GM12864 (cell line): ENCODE results near the gene TACR2.

Experiments used
- DNase-seq: peaks from one replicate; pipeline ENCODE4 v3.0.0-alpha.2; 2011; ENCODE audit warnings: low read depth
- H3K4me3 ChIP-seq: 2 replicates; pipeline ENCODE4 v1.5.1; 2011; ENCODE audit warnings: mild to moderate bottlenecking, low read depth, low read length, control low read depth
- CTCF ChIP-seq: IDR thresholded peaks from 2 replicates; pipeline ENCODE4 v1.5.1; 2011; ENCODE audit warnings: low read depth, mild to moderate bottlenecking, moderate library complexity, low read length, control low read depth, inconsistent platforms; ENCODE audit errors: missing control alignments

Gene TACR2

DNA sequence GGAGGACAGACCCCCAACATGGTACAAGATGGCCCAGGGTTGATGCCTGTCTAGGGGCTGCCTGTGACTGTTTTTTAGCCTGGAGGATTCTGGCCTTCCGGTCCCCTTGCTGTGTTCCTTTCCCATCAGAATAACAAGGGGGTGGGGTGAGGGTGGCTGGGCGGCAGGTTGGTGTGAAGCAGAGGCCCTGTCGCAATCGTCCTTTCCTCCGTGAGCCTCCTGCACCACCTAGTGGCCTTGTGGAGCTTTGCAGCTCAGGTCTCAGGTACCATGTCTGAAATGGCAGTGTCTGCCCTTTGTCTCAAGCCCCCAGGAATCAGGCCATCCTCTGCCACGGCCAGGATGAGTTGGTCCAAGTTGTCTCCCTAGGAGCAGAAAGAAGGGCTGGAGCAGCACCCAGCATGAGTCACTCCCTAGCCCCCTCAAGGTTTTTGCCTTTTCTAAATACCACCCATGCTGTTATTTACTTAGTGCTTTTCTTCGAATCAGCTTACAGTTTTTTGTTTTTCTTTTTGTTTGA lies 24.2 kb downstream of the TACR2 start:
- TF ChIP-seq CTCF = peak; percentile 99
- peak; percentile 61 for DNase-seq
- no peak overlapping the region for H3K4me3 ChIP-seq

GRCh38 chr10:69391158-69391557 lies 25.6 kb downstream of the TACR2 start:
- TF ChIP-seq CTCF = no peak
- no peak for DNase-seq
- H3K4me3 ChIP-seq = no peak overlapping the region

- H3K4me3 ChIP-seq = no peak overlapping the region
- no peak for DNase-seq
- no peak for TF ChIP-seq CTCF
These were observed 26.8 kb downstream of the TACR2 start for GRCh38 chr10:69389827-69390490.

DNA sequence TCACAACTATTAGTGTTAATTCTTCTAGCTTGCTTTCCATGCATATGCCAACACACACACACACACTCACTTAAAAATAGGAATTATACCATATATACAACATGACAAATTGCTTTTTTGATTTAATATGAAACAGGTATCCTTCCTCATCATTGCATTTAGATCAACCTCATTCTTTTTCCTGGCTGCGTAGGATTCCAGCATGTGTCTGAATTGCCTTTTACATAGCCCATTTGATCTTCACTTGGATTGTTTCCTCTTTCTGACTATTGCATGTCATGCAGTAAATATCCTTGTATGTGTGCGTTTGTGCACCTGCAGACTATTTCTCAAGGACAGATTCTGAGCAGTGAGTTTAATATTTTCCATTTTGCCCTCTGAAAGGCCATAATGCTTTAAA lies 28.2 kb downstream of the TACR2 start:
- DNase-seq = no peak
- no peak for TF ChIP-seq CTCF
- no peak overlapping the region for H3K4me3 ChIP-seq

DNA sequence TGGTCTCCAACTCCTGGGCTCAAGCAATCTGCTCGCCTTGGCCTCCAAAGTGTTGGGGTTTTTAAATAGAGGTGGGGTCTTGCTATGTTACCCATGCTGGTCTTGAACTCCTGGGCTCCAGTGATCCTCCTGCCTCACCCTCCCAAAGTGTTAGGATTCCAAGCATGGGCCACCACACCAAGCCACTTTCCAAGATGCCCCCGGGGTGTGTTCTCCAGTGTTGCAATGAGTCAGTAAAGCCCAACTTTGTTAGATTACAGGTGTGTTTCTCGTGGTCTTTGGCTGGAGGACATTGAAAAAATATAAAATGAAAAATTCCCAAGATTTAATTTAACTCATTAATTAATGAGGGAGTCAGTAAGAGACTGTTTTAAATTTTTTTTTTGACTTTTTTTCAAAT lies 29.2 kb downstream of the TACR2 start:
- H3K4me3 ChIP-seq = no peak overlapping the region
- no peak for TF ChIP-seq CTCF
- no peak for DNase-seq

GRCh38 chr10:69385454-69386350 lies 31.0 kb downstream of the TACR2 start:
- DNase-seq = no peak
- TF ChIP-seq CTCF = no peak
- no peak overlapping the region for H3K4me3 ChIP-seq
